ENCODE data around the gene SLC43A2.
"Not testable (repeated sequence)": the region's sequence is repeated elsewhere in the genome, so short reads cannot be mapped to it uniquely, and the experiment has no call there.

SLC43A2 gene

GRCh38 chr17:1590029-1590746, 38.4 kb downstream of the SLC43A2 start:
- DNase-seq (ENCODE audit: low spot score) = no peak

GRCh38 chr17:1588821-1589585, 39.6 kb downstream of the SLC43A2 start:
- no peak for DNase-seq (ENCODE audit: low spot score)

GRCh38 chr17:1584167-1584566, 44.5 kb downstream of the SLC43A2 start:
- no peak for DNase-seq (ENCODE audit: low spot score)

- no peak for DNase-seq (ENCODE audit: low spot score)
Measured at GRCh38 chr17:1583556-1583955, 45.1 kb downstream of the SLC43A2 start.

GRCh38 chr17:1582374-1582773, 46.3 kb downstream of the SLC43A2 start:
- DNase-seq (ENCODE audit: low spot score) = no peak

- DNase-seq (ENCODE audit: low spot score) = no peak
Measured at GRCh38 chr17:1580979-1581676, 47.5 kb downstream of the SLC43A2 start.

GRCh38 chr17:1578029-1578428, 50.6 kb downstream of the SLC43A2 start:
- DNase-seq (ENCODE audit: low spot score) = no peak

GRCh38 chr17:1577583-1578013, 51.0 kb downstream of the SLC43A2 start:
- DNase-seq (ENCODE audit: low spot score) = no peak

- DNase-seq (ENCODE audit: low spot score) = peak; percentile 79
Measured at GRCh38 chr17:1577182-1577581, 51.5 kb downstream of the SLC43A2 start.

GRCh38 chr17:1576500-1576899, 52.1 kb downstream of the SLC43A2 start:
- DNase-seq (ENCODE audit: low spot score) = no peak

GRCh38 chr17:1574697-1575471, 53.8 kb downstream of the SLC43A2 start:
- no peak for DNase-seq (ENCODE audit: low spot score)

GRCh38 chr17:1573932-1574696, 54.5 kb downstream of the SLC43A2 start:
- peak; percentile 65 for DNase-seq (ENCODE audit: low spot score)

GRCh38 chr17:1572646-1573045, 56.0 kb downstream of the SLC43A2 start:
- not testable (repeated sequence) for DNase-seq (ENCODE audit: low spot score)

GRCh38 chr17:1571341-1571704, 57.3 kb downstream of the SLC43A2 start:
- DNase-seq (ENCODE audit: low spot score) = no peak

- DNase-seq (ENCODE audit: low spot score) = no peak
Measured at GRCh38 chr17:1568950-1569810, 59.5 kb downstream of the SLC43A2 start.

GRCh38 chr17:1566505-1567199, 62.0 kb downstream of the SLC43A2 start:
- DNase-seq (ENCODE audit: low spot score) = no peak

- DNase-seq (ENCODE audit: low spot score) = no peak
Measured at GRCh38 chr17:1565877-1566276, 62.8 kb downstream of the SLC43A2 start.

GRCh38 chr17:1563786-1564613, 64.6 kb downstream of the SLC43A2 start:
- DNase-seq (ENCODE audit: low spot score) = no peak

GRCh38 chr17:1563471-1563785, 65.2 kb downstream of the SLC43A2 start:
- not testable (repeated sequence) for DNase-seq (ENCODE audit: low spot score)

Measured in putamen (tissue), 1 donor.